NK-92 treated with Interleukin-12 subunit alpha and Interleukin-12 subunit beta, amount 100 ng/mL, for 24 hours (cell line): Measurements from ENCODE around the gene PCTP.

Source experiments
- DNase-seq: peaks from one replicate; lab custom pipeline; 2025; lab: John Stamatoyannopoulos, UW

PCTP gene

DNA sequence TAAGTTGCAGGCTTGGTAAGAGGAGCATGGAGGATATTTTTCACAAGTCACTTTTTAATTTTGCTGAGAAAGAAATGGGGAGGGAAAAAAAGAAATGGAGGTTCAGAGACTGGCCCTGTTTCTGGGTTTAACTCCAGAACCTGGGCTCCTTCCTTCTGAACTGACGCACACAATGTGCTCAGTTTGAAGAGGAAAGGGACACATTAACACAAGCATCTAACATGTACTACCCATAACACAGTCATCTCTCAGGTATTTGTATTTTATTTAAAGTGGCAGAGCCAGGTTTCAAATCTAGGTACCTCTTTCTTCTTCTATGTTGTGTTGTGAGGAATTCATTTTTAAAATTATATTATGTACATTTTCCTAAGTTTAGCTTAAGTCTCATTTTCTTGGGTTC lies 22.9 kb upstream of the PCTP start:
- no peak for DNase-seq

DNA sequence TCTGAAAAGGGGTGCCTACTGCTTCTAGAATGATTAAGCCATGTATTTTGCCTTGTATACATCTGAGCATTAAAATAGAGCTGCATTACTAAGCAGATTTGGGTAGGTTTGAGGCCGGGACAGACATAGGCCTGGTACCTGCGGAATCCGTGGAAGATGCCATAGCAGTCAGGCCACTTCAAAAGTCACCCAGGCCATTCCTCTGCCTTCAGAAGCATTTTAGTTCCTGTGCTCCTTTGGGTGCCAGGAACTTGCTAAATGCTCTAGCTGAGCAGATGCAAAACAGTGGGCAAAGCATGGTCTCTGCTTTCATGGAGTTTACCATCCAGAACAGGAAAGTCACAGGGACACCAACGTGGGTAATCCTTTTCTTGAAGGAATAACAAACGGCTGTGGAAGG lies 22.5 kb upstream of the PCTP start:
- no peak for DNase-seq

DNA sequence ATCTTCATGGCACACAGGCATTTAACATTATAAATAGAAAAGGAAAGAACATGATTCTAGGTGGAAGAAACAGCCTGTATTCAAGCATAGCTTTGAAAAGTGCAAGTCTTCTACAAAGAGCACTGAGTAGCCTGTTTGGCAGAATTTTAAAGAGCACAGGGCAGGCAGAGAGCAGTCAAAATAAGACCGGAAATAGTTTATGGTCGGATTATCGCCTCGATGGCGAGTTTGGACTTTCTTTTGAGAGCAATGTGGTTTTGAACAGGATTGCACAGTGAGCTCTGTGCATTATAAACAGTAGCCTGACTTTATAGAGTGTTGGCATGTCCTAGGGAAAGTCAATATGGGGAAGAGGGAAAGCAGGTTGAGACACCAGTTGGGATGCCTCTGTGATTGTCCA lies 22.0 kb upstream of the PCTP start:
- DNase-seq: no peak

DNA sequence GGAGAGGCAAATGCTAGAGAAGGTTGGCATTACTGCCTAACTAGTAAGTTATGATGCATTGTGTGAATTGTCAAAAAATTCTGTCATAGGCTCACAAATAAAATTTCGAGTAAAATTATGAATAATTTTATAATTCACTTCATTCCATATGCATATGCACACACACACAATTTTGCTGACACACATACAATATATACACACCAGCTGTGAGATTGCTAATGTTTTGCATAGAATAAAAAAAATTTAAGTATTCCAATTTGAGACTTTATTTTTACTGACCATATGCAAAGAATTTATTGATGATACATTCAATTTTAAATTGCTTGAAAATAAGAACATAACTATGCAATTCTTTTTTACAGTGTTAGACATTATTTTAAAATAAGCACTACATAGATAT lies 21.4 kb upstream of the PCTP start:
- DNase-seq: no peak

DNA sequence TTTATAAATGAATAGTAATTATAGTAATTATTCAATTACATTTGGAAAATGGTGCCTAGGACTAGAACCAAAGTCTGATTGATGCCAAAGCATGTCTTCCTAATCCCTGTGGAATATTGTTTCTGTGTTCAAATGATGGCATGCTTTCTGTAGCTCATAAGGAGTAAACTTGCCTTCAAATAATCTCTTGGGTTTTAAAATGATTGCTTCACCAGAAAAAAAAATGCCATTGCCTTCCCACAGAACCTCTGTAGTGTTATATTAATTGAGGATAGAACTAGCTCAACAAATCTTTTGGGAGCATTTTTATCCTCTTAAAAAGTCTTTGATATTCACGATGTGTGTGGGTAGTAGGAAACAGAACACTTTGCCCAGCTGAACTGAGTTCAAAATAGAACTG lies 20.5 kb upstream of the PCTP start:
- no peak for DNase-seq

DNA sequence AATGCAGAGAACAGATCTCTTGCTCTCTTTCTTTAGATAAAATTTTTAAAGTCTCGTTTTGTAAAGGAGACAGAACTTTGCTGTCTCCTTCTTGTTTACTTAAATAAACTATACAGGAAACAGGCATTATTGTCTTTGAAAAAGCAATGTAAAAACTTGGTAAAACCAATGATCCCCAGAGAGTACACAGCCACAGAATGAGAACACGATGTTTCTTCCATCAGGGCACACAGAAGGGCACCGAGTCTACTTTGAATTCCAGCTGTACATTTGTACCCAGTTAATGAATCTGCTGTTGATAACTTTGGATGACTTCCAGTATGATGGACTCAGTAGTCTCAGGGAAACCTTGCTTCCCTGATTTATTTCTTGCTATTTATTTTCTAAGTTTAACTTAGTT lies 20.0 kb upstream of the PCTP start:
- DNase-seq: no peak

DNA sequence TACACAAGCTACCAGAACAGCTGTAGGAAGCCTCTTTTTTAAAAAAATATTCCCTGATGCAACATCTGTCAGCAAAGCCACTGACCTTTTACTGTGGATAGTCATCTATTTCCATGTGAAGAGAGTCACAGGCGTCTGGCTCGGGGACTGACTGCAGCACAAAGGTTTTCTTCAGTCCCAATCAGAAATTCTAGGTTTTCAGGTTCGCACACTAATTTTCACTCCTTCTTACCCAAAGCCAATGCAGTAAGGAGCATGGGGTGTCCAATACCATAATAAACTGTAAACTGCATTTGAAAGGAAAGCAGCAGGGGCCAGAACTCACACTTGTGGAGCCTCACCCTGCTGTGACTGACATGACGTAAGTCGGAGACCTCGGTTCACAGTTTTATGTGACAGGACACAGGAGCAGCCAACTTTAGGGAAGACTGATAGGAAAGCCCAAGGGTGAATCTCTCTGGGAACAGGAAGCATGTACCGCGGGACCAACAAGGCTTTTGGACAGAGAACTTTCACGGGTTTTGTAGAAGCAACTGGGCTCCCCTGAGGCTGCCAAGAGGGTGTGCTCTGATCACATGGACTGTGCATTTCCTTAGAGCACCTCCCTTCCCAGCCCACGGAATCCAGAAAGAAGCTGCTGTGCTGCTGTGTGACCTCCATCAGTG lies 19.1 kb upstream of the PCTP start:
- no peak for DNase-seq

DNA sequence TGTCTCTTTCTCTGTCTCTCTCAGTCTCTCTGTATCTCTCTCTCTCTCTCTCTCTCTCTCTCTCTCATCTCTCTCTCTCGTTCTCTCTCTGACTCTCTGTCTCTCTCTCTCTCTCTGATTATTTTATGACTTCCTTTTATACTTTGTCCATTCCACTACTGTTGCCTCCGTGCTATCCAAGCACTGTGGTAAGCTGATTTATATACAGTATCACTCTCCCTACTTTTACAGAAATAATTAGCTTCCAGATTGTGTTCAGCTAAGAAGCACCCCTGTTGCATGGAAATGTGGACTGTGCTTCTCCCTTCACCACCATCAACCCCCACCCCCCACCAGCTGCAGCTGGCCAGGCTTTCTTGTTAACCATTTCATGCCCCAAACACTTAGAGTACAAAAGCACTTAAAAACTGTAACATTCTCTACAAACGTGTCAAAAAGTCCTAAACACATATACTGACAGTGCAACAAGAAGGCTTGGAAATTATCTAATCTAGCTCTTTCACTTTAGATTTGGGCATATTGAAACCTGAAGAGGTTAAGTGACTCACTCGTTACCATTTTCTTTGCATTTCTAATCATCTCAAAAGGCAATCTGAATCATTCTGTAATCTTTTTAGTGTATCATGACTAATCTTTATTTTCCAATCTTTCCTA lies 16.6 kb upstream of the PCTP start:
- DNase-seq: no peak

DNA sequence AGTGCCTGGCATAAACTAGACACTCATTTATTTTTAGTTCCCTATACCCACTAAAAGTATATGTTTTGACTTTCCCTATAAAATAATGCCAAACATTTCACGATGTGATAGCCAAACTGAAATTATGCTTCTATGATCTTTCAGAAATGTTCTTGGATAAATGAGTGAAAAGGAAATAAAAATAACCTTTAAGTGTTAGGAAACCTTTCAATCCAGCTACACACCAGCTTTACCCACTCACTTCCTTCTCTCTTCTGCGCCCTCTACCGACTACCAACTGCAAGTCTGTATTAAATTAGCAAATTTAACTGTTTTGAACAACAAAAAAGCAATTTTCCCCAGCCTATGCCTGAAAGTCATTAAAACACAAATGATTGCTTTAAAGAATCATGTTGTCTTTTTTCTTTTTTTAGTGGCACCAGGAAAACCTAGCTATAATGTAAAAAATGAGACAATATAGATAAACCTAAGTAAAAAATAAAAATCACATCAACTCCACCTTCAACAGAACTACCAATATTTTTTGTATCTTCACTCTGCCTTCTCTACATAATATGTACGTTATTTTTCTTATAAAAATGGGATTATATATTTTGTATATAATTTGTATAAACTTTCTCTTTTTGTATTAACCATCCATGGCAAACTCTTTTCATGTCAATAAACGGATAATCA lies 15.0 kb upstream of the PCTP start:
- DNase-seq: no peak

DNA sequence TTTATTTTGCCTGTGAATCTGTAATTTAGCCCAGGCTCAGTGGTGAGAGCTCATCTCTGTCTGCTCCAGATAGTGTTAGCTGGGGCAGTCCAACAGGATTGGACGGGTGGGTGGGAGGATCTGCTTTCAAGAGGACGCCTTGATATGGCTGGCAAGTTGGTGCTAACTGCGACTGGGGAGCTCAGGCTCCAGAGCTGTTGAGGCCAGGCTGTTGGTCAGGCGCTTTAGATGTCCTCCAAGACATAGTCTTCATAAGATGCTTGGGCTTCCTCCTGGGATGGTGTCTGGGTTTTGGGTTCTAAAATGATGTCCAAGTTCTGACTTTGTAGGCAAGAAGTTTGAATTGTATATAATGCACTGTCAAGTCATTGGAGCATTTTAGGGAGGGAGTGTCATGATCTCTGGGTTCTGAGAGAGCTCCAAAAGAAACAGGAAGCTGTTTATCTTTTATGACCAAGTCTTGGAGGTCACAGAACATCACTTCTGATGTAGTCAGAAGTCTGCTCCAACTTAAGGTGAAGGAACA lies 12.8 kb upstream of the PCTP start:
- no peak for DNase-seq

DNA sequence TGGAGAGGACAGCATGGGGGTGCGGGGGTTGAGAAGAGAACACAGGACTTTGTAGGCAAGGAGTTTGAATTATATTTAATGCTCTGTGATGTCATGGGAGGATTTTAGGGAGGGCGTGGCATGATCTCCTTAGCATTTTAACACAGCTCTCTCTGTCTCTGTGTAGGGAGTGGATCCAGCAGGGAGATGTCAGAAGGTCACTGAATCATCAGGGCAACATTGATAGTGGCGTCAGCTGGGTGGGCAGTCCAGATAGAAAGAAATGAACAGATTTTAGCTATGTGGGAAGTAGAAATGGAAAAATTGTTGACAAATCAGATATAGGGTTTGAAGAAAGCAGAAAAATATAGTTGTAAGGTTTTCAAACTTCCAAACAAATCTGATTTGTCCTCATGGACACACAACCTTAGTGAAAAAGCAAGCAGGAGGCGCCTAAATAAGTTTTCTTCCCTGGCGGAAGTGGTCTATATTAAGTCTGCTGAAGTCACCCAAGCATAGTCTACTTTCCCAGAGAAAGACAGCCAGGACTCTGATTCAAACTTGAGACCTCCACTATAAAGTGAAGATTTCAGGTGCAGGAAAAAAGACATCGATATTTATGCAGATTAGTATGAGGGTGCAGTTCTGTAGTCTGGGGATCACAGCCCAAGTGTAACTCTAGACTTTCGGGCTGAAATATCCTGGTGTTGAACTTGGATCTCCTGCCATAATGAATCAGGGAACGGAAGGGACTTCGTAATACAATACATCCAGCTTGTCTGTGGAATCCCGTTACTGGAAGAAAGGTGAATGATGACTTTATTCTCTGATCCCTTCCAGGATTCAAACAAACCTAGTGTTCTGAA lies 10.1 kb upstream of the PCTP start:
- no peak for DNase-seq

DNA sequence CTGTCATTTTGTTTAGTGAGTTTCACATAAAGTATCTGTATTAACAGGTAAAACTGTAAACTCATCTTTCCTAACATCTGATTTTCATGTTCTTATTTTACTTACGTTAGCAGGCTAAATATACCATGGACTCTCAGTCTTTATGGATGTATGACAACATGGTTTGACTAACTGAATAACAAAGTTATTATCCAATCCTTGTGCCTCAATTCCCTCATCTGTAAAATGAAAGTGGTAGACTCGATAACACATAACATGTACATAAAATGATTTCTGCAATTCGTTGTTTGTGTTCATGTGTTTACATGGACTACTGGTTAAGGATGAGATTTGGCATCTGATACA lies 9.5 kb upstream of the PCTP start:
- no peak for DNase-seq

DNA sequence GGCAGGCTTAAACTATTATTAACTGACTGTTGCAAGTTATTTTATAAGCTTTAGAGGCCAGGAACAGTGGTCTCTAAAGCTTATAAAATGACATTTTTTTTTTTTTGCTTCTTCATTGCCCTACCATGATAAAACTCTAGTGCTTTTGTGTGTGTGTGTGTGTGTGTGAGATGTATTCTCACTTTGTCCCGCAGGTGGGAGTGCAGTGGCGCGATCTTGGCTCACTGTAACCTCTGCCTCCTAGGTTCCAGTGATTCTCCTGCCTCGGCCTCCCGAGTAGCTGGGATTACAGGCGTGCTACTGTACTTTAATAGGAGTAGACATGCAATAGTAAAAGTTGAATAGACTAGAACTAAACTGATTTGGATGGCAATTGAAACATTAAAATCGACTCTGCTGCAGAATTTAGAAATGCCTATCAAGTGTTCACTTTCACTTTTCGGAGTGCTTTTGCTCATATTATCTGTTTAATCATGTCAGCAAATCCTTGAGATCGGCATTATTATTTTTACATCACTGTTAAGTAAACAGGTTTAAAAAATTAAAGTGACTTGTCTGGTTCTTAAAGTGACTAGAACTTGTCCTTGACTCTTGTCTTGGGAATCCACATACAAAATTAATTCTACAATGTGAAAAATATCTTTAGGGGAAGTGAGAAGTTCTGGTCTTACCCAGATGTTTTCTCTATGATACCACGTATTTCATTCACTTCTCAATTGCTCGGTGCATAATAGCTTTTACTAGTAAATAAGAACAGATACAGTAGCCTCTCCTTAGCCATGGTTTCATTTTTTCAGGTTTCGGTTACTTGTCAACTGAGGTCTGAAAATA lies 8.4 kb upstream of the PCTP start:
- no peak for DNase-seq

DNA sequence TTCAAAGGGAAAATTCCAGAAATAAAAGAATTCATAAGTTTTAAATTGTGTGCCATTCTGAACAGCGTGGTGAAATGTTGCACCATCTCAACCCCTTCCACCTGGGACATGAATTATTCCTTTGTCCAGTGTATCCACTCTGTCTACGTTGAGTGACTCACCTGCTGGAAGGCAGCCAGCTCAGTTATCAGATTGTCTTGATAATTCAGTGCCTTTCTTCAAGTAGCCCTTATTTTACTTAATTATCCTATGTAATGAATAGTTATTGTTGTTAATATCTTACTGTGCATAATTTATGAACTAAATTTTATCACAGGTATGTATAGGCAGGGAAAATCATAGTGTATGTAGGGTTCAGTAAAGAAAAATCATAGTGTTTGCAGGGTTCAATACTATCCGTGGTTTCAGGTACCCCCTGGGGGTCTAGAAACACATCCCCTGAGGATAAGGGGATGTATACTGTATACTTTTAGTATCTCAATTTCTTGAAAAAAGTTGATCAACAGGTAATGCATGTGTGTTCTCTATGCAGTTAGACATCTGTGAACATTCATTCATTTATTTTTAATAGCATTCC lies 7.7 kb upstream of the PCTP start:
- no peak for DNase-seq

DNA sequence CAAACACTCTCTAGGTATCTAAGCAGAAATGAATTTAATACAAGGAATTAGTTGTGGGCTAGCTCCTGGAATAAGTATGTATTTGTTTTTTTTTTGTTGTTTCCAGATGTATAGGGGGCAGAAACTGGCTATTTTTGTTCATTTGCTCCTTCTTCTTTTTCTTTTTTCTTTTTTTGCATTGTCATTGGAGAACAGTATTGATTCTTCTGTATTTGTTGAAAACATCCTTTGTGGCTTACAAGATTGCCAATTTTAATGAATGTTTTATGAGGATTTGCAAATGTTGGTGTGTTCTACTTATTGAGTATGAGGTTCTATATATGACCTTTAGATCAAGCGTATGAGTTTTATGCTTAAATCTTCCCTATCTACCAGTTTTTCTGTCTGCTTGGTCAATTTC lies 5.6 kb upstream of the PCTP start:
- DNase-seq: no peak

DNA sequence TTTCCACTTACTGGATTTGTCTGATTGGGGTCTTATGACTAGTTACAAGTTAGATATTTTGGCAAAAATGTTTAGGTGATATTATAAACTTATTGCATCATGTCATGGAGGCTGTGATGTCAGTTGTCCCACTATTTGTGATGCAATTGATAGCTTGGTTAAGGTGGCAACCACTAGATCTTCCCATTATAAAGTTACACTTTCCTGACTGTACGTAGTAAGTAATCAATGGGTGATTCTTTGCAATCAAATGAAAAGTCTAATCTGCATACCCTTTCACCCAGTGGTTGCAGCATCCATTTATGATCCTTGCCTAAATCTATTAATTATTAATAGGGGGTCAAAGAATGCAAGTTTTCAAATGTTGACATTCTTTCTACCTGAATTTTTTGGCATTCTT lies 4.4 kb upstream of the PCTP start:
- no peak for DNase-seq

DNA sequence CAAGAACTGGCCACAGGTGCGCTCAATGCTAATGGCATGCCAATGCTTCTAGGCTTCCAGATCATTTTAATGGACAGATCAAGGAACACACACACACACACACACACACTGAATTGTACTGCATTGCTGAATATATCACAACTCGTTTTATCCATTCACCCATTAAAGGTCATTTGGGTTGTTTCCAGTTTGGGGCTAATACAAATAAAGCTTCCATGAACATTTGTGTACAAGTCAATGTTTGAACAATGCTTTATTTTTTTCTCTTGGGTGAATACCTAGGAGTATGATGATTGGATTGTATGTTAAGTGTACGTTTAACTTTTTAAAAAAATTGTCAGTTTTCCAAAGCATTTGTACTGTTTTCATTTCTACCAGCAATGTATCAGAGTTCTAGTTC lies 3.6 kb upstream of the PCTP start:
- no peak for DNase-seq

DNA sequence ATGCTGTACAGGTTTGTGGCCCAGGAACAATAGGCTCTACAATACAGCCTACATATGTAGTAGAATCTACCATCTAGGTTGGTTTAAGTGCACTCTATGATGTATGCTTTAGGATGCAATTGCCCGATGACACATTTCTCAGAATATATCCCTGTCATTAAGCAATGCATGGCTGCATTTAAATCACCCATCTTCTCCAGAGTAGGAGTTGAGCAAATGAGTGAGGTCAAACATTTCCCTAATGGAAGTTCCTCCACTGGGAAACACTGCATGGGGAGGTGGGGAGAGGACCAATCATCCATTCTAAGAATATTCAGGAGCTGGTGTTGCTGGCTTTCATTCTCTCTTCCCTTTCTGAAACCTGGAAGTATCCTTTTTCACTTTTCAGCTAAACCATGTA lies 2.0 kb upstream of the PCTP start:
- no peak for DNase-seq

DNA sequence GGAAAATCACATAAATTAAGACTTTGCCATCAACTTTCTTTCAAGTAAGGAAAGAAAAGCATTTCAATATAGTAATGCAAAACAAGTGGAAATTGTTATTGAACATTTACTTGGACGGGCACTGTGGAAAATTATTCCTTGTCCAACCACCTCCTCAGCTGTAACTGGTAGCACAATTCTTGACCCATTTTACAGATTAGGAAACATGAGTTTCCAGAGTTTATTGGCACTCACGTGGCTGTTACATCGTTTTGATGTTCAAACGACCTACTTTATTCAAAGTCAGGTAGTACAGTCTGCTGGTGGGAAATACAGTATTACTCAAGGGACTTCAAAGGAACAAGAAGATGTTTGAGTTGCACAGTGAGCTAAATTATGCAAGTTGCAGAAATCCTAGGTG lies 866 bp upstream of the PCTP start:
- no peak for DNase-seq

DNA sequence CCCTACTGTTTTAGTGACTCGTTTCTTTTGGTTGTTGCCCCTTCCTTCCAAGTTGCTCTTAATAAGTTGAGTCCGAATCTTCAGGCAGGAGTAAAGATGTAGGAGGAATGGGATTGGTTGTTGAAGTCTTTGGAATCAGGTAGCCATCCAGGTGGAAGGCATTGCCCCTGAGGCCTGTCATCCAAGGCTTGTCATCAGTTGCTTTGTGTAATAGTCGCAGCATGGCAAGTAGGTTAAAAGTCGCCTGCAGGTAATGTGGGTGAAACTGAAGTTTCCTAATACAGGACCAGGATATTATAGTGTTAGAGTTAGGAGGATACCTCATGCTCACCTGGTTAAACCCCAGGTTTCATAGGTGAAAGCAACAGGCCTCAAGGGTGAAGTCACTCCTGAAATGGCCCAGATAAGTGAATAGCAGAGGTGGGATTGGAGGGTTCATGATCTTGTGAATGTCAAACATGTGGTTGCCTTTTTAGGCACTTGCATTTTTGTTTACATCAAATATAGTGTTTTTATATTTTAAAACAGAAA lies 934 bp downstream of the PCTP start:
- no peak for DNase-seq

DNA sequence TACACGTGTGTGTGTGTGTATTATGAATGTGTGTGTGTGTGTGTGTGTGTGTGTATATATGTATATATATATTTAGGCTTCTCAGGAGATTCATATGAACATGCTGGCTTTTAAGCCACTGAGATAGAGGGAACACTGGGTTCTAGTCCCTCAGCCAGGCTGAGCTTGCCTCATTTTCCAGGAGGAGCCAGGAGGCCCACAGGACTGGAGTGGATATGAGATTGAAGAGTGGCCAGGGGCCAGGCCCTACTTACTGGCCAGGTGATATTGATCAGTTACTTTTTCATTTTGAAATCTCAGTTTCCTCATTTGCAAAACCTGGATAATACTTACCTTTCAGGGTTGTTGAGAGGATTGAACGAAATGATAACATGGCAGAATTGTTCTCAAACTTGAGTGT lies 5.8 kb downstream of the PCTP start:
- DNase-seq: no peak
